DND-41 (cell line): Measurements from ENCODE around the gene SUMF2.

Experiments
- CTCF ChIP-seq: IDR thresholded peaks from 2 replicates; pipeline ENCODE4 v1.5.1; 2012; ENCODE audit warnings: borderline replicate concordance, low read length, moderate library complexity, mild to moderate bottlenecking; ENCODE audit not compliant: poor library complexity, severe bottlenecking; ENCODE audit errors: extremely low read depth
- EZH2 ChIP-seq: IDR thresholded peaks from 3 replicates; pipeline ENCODE4 v1.6.1; 2012; ENCODE audit warnings: borderline replicate concordance, low read depth, mild to moderate bottlenecking, moderate library complexity, low read length, inconsistent platforms; ENCODE audit not compliant: severe bottlenecking

GRCh38 chr7:56023500-56023899, 40.6 kb upstream of the SUMF2 start:
- no peak for TF ChIP-seq CTCF
- no peak for TF ChIP-seq EZH2
